Testis (tissue), 3 donors: ENCODE measurements around the gene COMMD4. TPM values are rescaled to one million over a fixed set of nuclear protein-coding genes. Genes with fewer than 3 reads are reported as not detected.
"Not testable (repeated sequence)": the region's sequence is repeated elsewhere in the genome, so short reads cannot be mapped to it uniquely, and the experiment has no call there.

Experiments
- DNase-seq: peaks from one replicate; pipeline ENCODE4 v3.0.0-alpha.2; 2019
- H3K27ac ChIP-seq, 2 donors: fragments of 200-600 bp; sonication (generic); one replicate each; pipeline ENCODE4 v1.5.1; 2019
- H3K27me3 ChIP-seq: fragments of 200-600 bp; sonication (generic); one replicate; pipeline ENCODE4 v1.5.1; 2019
- H3K36me3 ChIP-seq: fragments of 200-600 bp; sonication (generic); one replicate; pipeline ENCODE4 v1.5.1; 2017; ENCODE audit warnings: low read depth; ENCODE audit errors: missing control alignments
- H3K4me1 ChIP-seq: fragments of 200-600 bp; sonication (generic); one replicate; pipeline ENCODE4 v1.5.1; 2019
- H3K4me3 ChIP-seq, 2 donors: fragments of 200-600 bp; sonication (generic); one replicate each; pipeline ENCODE4 v1.5.1; 2017 to 2019
- H3K9me3 ChIP-seq: fragments of 200-600 bp; sonication (generic); one replicate; pipeline ENCODE4 v1.5.1; 2017
- POLR2A ChIP-seq: fragments of 450-650 bp; IDR thresholded peaks from one replicate; pipeline ENCODE4 v1.6.1; 2017; ENCODE audit warnings: antibody characterized with exemption, mild to moderate bottlenecking, moderate library complexity
- WGBS, 2 donors: methylation state at CpG; one replicate each; pipeline ENCODE4 v1.1.5; 2018; 5-methylcytosine and 5-hydroxymethylcytosine counted together
- intact Hi-C: fragments of 100-400 bp; cut with DNase I; formaldehyde crosslinking; loops from one replicate; pipeline ENCODE4 v1.15.1; 2023; ENCODE audit warnings: low total_unique reads
- polyA plus RNA-seq: library from polyadenylated mRNA; stranded (reverse); fragments of 350-450 nt; fragmentation: Illumina TruSeq; extraction: RNeasy Lipid Tissue Mini Kit (QIAGEN cat#74804); gene quantifications from one replicate; pipeline ENCODE4 v1.2.3, GENCODE V29; 2014; ENCODE audit warnings: low read depth, low replicate concordance; ENCODE audit not compliant: insufficient read depth
- total RNA-seq, 2 donors: library from RNA; depleted of rRNA; stranded (reverse); fragments of >200 nt; gene quantifications; one replicate each; pipeline ENCODE4 v1.2.3, GENCODE V29; 2016
- TF ChIP-seq, protein P1 (sequence below), 3 experiments: fragments of 450-650 bp in 2 of 3; fragments of 200-600 bp in 1 of 3; sonication (generic) in 1 of 3; IDR thresholded peaks; one replicate each; pipeline ENCODE4 v1.5.1; 2016 to 2019; ENCODE audit warnings: antibody characterized with exemption in 3 of 3, mild to moderate bottlenecking in 2 of 3, moderate library complexity in 1 of 3

Gene COMMD4
- total and polyA plus RNA-seq, 3 donors from 2014 or later: 92.7 to 165 (median 110) TPM

DNA sequence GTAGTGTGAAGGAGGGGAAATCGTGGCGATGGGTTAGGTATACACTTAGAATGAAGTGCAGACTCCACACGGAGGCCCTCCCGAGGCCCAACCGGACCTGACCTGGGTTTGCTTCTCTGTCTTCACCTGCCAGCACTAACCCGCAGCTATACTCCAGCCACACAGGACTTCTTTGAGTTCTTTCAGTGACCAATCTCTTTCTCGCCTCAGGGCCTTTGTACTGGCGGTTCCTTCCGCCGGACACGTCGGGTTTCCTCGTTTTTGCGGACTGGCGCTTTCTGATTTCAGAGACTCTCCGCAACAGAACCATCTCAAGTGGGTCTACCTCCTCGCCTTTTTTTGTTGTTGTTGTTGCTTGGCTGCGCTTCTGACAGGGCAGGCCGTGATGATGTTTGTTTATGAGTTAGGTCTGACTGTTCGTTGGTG lies 10.9 kb downstream of the COMMD4 start, which contains the start of gene NEIL1:
Gene NEIL1, plus strand, starts transcription at position 244 of the 426 bp plus-strand sequence. CDS start 1,867 bp downstream, outside the sequence.
- intact Hi-C loops: no loop called here
- Histone ChIP-seq H3K27ac (peak within 1 kb of the TSS in 1 of 2 donors; percentile 50), H3K27me3 (no peaks in the 10 kb centered on the region), H3K4me3 (peak within 1 kb of the TSS; percentile 69 to 77), H3K4me1 (peaks cover 4% of the 10 kb centered on the region), H3K36me3 (no peaks in the 10 kb centered on the region), H3K9me3 (no peaks in the 10 kb centered on the region)
- no peak for DNase-seq
- TF ChIP-seq, protein P1, sequence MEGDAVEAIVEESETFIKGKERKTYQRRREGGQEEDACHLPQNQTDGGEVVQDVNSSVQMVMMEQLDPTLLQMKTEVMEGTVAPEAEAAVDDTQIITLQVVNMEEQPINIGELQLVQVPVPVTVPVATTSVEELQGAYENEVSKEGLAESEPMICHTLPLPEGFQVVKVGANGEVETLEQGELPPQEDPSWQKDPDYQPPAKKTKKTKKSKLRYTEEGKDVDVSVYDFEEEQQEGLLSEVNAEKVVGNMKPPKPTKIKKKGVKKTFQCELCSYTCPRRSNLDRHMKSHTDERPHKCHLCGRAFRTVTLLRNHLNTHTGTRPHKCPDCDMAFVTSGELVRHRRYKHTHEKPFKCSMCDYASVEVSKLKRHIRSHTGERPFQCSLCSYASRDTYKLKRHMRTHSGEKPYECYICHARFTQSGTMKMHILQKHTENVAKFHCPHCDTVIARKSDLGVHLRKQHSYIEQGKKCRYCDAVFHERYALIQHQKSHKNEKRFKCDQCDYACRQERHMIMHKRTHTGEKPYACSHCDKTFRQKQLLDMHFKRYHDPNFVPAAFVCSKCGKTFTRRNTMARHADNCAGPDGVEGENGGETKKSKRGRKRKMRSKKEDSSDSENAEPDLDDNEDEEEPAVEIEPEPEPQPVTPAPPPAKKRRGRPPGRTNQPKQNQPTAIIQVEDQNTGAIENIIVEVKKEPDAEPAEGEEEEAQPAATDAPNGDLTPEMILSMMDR (IDR thresholded peaks at IDR 0.05): no peak
- TF ChIP-seq POLR2A: no peak
- 28 to 40% methylated on average over 19 to 20 of the region's 20 CpGs for WGBS, 2 donors

DNA sequence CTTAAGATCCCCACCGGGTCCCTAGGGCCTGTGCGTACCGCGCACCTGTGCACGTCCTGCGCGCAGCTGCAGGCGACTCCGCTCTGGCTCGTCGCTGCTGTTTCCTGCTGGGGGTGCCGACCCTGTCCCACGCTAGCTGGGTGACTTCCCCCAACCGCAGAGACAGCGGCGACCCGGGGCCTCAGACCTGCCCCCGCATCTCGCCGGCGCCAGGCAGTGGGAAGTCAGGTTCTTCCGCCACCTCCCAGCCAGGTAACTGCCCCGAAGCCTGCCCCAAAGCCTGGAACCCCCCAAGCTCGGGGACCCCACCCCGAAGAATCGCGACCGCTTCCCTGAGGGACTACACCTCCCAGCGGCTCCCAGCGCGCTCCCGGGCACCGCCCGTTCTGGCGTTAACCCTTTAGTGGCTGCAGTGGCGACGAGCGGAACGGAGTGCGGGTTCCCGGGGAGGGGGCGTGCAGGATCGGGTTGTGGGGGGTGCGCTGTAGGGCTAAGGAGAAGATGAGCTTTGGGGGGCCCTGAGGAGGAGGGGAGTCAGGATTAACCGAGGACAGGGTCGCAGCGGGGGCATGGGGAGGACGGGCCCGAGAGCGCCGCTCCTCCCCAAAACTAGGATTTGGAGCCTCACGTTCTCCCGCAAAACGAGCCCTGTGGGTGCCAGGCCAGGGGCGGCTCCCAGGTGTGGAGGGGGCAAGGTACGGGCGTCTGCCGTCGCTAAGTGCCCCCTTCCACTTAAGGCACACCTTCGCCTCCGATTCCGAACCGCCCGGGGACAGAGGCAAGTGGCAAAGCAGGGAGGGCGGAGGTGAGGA lies 11.6 kb downstream of the COMMD4 start:
- 0% methylated on average over 4 to 60 of the region's 65 CpGs for WGBS, 2 donors
- Histone ChIP-seq H3K4me1 (peaks cover 4% of the 10 kb centered on the region), H3K27me3 (no peaks in the 10 kb centered on the region), H3K9me3 (no peaks in the 10 kb centered on the region), H3K36me3 (no peaks in the 10 kb centered on the region), H3K4me3 (peak overlapping the region; percentile 69 to 77), H3K27ac (peak overlapping the region in 1 of 2 donors; percentile 50)
- intact Hi-C loops: no loop called here
- TF ChIP-seq, protein P1 (IDR thresholded peaks at IDR 0.05): no peak
- no peak for TF ChIP-seq POLR2A
- DNase-seq: peak; percentile 53

DNA sequence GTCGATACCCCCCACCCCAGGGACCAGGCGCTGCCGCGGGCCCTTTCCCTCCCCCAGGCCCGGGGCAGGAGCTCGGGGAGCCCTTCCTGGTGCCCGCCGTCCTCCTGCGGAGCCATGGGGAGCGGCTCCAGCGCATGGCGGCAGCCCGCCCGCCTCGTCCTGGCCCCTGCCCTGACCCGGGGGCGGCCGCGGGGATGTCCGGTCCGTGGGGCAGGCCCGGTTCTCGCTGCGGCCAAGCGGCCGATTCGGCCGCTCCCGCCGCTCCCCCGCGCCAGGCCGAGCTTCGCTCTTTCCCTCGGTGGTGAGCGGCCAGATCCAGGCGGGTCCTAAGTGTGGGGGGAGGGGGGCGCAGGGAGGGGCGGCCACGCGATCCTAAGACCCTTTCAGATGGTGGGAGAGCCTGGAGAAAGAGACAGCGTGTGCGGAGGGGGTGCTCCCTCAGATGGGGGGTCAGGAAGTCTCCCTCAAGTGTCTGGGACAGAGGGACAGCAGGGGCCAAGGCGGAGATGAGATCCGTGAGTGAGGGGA lies 12.2 kb downstream of the COMMD4 start:
- peaks cover 4% of the 10 kb centered on the region for H3K4me1 ChIP-seq
- intact Hi-C loops: no loop called here
- H3K27ac ChIP-seq: peak overlapping the region in 1 of 2 donors; percentile 50
- H3K9me3 ChIP-seq: no peaks in the 10 kb centered on the region
- H3K4me3 ChIP-seq: peak overlapping the region; percentile 69 to 77
- no peaks in the 10 kb centered on the region for H3K36me3 ChIP-seq
- DNase-seq: no peak
- TF ChIP-seq POLR2A: no peak
- TF ChIP-seq, protein P1 (IDR thresholded peaks at IDR 0.05): no peak
- H3K27me3 ChIP-seq: no peaks in the 10 kb centered on the region
- 1 to 2% methylated on average over 6 to 26 of the region's 45 CpGs for WGBS, 2 donors

DNA sequence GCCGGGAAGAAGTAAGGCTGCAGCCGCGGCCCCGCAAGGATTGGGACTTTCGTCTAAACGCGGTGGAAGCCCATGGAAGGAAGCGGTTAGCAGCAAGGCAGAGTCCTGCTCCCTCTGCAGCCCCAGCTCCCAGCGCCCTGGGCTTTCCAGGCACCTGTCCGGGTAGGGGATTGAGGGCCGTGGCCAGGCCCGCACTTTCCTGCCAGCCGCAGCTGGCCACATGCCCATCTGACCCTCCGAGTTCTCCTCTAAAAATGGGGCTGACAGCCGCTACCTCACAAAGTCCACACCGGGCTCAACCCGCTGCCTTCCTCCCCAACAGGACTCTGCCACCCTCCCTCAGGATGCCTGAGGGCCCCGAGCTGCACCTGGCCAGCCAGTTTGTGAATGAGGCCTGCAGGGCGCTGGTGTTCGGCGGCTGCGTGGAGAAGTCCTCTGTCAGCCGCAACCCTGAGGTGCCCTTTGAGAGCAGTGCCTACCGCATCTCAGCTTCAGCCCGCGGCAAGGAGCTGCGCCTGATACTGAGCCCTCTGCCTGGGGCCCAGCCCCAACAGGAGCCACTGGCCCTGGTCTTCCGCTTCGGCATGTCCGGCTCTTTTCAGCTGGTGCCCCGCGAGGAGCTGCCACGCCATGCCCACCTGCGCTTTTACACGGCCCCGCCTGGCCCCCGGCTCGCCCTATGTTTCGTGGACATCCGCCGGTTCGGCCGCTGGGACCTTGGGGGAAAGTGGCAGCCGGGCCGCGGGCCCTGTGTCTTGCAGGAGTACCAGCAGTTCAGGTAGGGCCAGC lies 12.9 kb downstream of the COMMD4 start:
- no peaks in the 10 kb centered on the region for H3K9me3 ChIP-seq
- peaks cover 4% of the 10 kb centered on the region for H3K4me1 ChIP-seq
- TF ChIP-seq, protein P1 (IDR thresholded peaks at IDR 0.05): no peak
- TF ChIP-seq POLR2A: no peak
- H3K27me3 ChIP-seq: no peaks in the 10 kb centered on the region
- DNase-seq: no peak
- no peak overlapping the region for H3K27ac ChIP-seq
- 9 to 32% methylated on average over 18 to 46 of the region's 46 CpGs for WGBS, 2 donors
- peak overlapping the region; percentile 69 to 77 for H3K4me3 ChIP-seq
- intact Hi-C loops: no loop called here
- no peaks in the 10 kb centered on the region for H3K36me3 ChIP-seq

DNA sequence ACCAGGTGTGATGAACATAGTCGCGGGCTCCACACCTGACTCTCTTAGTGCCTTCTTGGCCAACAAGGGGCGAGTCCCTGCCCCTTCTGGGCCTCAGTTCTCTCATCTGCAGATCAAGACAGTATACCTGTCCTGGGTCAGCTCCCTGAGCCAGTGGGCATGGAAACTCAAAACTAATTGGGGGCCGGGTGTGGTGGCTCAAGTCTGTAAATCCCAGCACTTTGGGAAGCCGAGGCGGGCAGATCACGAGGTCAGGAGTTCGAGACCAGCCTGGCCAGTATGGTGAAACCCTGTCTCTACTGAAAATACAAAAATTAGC lies 13.4 kb downstream of the COMMD4 start:
- intact Hi-C loops, H3K36me3 ChIP-seq, H3K27ac ChIP-seq, H3K27me3 ChIP-seq, DNase-seq, H3K4me3 ChIP-seq, H3K9me3 ChIP-seq, H3K4me1 ChIP-seq: not testable (repeated sequence)
- WGBS, 2 donors: 75 to 76% methylated on average over 6 to 8 of the region's 8 CpGs
